ENCODE measurements around the gene PGF.
A peak's percentile ranks its signal among the peaks of the same experiment; 100 is the strongest.
"Not testable (repeated sequence)": the region's sequence is repeated elsewhere in the genome, so short reads cannot be mapped to it uniquely, and the experiment has no call there.

PGF gene

GRCh38 chr14:74955229-74956026, at the start of gene PGF:
Gene PGF, minus strand, starts transcription at chr14:74955597. Its CDS starts 355 bp downstream, at chr14:74955242.
- FAIRE-seq (no peak), DNase-seq (ENCODE audit: insufficient read length, low spot score) (peak; percentile 87)

GRCh38 chr14:75003250-75004027, 48.0 kb upstream of the PGF start:
- FAIRE-seq (no peak), DNase-seq (ENCODE audit: insufficient read length, low spot score) (no peak)

- FAIRE-seq (peak; percentile 100), DNase-seq (ENCODE audit: insufficient read length, low spot score) (peak; percentile 100)
These were observed 47.2 kb upstream of the PGF start, which contains the start of gene EIF2B2 for GRCh38 chr14:75002392-75003249. Gene EIF2B2, plus strand, starts transcription at chr14:75002921. Its CDS starts 70 bp downstream, at chr14:75002991.

- DNase-seq (ENCODE audit: insufficient read length, low spot score) (no peak), FAIRE-seq (no peak)
These were observed 46.5 kb upstream of the PGF start for GRCh38 chr14:75001899-75002298.

GRCh38 chr14:75001261-75001660, 45.9 kb upstream of the PGF start:
- FAIRE-seq (no peak), DNase-seq (ENCODE audit: insufficient read length, low spot score) (no peak)

- not testable (repeated sequence) for FAIRE-seq; DNase-seq (ENCODE audit: insufficient read length, low spot score)
These were observed 40.4 kb upstream of the PGF start for GRCh38 chr14:74995781-74996180.

GRCh38 chr14:74994182-74994581, 38.8 kb upstream of the PGF start:
- not testable (repeated sequence) for DNase-seq (ENCODE audit: insufficient read length, low spot score); FAIRE-seq

- FAIRE-seq (peak; percentile 87), DNase-seq (ENCODE audit: insufficient read length, low spot score) (no peak)
These were observed 33.6 kb upstream of the PGF start for GRCh38 chr14:74988993-74989392.

GRCh38 chr14:74988131-74988530, 32.7 kb upstream of the PGF start:
- DNase-seq (ENCODE audit: insufficient read length, low spot score) (peak; percentile 98), FAIRE-seq (peak; percentile 99)

GRCh38 chr14:74985806-74986205, 30.4 kb upstream of the PGF start:
- DNase-seq (ENCODE audit: insufficient read length, low spot score) (no peak), FAIRE-seq (no peak)

- FAIRE-seq (no peak), DNase-seq (ENCODE audit: insufficient read length, low spot score) (no peak)
These were observed 29.6 kb upstream of the PGF start for GRCh38 chr14:74985028-74985310.

GRCh38 chr14:74984236-74985027, 29.0 kb upstream of the PGF start:
- FAIRE-seq = peak; percentile 36
- DNase-seq (ENCODE audit: insufficient read length, low spot score) = no peak

GRCh38 chr14:74983343-74983742, 27.9 kb upstream of the PGF start:
- DNase-seq (ENCODE audit: insufficient read length, low spot score) (no peak), FAIRE-seq (peak; percentile 76)

- no peak for FAIRE-seq
- no peak for DNase-seq (ENCODE audit: insufficient read length, low spot score)
These were observed 27.3 kb upstream of the PGF start for GRCh38 chr14:74982661-74983060.

- no peak for DNase-seq (ENCODE audit: insufficient read length, low spot score)
- no peak for FAIRE-seq
These were observed 26.4 kb upstream of the PGF start for GRCh38 chr14:74981833-74982232.

- no peak for FAIRE-seq
- no peak for DNase-seq (ENCODE audit: insufficient read length, low spot score)
These were observed 26.0 kb upstream of the PGF start for GRCh38 chr14:74981462-74981782.

- DNase-seq (ENCODE audit: insufficient read length, low spot score) (peak; percentile 88), FAIRE-seq (no peak)
These were observed 25.5 kb upstream of the PGF start for GRCh38 chr14:74980731-74981461.

GRCh38 chr14:74980398-74980730, 25.0 kb upstream of the PGF start:
- no peak for FAIRE-seq
- DNase-seq (ENCODE audit: insufficient read length, low spot score) = no peak

- peak; percentile 100 for FAIRE-seq
- DNase-seq (ENCODE audit: insufficient read length, low spot score) = peak; percentile 89
These were observed 24.3 kb upstream of the PGF start for GRCh38 chr14:74979442-74980397.
